GM12873 (cell line): ENCODE measurements around the gene TMEM44.

Experiments
- TF ChIP-seq, protein P1 (sequence below): IDR thresholded peaks from 2 replicates; pipeline ENCODE4 v1.5.1; 2012; ENCODE audit warnings: low read depth, mild to moderate bottlenecking, moderate library complexity, low read length, control low read depth; ENCODE audit not compliant: insufficient read depth; ENCODE audit errors: missing control alignments

Gene TMEM44

DNA sequence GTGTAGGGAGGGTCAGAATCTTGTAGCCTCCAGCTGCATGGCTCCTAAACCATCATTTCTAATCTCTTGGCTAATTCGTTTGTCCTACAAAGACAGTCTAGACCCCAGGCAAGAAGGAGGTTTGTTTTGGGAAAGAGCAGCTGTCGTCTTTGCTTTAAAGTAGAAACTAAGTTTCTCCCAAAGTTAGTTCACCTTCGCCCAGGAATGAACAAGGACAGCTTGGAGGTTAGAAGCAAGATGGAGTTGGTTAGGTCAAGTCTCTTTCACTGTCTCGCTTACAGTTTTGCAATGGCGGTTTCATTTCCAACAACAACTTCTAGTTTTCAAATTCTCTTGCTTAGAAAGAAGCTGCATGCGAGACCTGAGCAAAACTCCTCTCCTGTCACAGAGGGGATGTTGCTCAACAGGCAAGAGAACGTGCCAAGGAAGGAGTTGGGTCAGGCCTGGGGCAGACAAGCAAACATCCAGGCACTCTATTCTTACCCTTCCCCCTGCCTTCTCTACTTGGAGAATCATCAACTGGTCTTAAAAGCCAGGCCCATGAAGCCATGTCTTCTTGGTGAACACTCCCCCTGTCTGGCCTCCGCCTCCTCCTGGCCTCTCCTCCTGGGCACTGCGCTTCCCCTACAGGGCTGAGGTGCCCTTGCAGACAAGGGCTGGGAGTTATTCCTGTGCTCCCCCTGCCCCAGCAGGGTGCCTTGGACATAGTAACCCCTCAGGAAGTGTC is 57.6 kb downstream of the TMEM44 start:
- TF ChIP-seq, protein P1, sequence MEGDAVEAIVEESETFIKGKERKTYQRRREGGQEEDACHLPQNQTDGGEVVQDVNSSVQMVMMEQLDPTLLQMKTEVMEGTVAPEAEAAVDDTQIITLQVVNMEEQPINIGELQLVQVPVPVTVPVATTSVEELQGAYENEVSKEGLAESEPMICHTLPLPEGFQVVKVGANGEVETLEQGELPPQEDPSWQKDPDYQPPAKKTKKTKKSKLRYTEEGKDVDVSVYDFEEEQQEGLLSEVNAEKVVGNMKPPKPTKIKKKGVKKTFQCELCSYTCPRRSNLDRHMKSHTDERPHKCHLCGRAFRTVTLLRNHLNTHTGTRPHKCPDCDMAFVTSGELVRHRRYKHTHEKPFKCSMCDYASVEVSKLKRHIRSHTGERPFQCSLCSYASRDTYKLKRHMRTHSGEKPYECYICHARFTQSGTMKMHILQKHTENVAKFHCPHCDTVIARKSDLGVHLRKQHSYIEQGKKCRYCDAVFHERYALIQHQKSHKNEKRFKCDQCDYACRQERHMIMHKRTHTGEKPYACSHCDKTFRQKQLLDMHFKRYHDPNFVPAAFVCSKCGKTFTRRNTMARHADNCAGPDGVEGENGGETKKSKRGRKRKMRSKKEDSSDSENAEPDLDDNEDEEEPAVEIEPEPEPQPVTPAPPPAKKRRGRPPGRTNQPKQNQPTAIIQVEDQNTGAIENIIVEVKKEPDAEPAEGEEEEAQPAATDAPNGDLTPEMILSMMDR, result no peak

DNA sequence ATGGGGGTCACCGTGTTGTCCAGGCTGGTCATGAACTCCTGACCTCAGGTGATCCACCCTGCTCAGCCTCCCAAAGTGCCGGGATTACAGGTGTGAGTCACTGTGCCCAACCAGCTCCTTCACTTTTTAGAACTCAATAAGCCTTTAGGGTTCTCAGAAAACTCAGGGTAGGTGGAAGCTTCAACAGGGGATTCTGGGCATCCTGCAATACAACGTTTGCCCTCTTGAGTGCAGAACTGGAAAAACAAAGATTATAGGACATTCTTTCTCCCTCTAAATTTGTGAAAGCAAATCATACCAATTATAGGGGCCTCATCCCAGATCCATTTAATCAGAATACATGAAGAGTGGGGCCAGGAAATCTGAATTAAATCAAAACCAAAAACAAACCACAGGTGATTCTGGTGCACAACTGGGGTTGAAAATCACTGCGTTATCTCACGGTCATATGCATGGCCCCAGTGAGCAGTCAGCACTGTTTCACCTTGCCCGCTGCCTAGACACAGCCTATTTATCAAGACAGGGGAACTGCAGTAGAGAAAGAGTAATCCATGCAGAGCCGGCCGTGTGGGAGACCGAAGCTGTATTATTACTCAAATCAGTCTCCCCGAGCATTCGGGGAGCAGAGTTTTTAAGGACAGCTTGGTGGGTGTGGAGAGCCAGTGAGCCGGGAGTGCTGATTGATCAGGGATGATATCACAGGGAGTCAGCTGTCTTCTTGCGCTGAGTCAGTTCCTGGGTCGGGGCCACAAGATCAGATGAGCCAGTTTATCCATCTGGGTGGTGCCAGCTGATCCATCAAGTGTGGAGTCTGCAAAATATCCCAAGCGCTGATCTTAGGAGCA is 58.4 kb downstream of the TMEM44 start:
- TF ChIP-seq, protein P1, result peak; percentile 19

DNA sequence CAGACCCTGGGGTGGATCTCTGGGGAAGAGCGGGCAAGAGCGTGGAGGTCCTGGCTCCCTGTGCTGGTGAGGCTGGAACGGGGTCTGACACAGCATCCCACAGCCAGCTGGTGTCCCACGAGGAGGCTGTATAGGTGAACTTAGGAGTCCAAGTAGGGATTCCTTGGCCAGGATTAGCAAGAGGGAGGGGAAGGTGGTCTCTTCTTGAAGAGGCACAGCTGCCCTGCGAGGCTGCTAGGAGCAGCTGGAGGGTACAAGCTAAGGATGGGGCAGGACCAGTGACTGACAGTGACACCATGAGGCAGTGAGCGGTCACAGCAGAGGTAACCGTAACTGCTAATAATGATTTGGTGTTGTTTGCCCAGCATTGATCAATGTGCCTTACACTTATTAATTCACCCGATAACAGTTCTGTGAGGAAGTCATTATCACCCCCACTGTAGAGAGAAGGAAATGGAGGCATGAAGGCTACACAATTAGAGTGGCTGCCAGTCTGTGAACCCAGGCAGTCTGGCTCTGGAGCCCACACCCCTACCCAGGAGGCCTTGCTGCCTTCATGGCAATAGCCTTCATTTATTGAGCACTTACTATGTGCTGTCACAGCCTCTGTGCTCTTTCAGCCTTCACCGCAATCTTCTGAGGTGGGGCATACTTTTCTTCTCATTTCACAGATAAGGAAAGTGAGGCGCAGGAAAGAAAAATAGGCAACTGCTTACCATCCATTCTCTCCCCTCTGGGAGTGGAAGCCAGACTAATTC is 59.4 kb downstream of the TMEM44 start:
- TF ChIP-seq, protein P1, result peak; percentile 89

DNA sequence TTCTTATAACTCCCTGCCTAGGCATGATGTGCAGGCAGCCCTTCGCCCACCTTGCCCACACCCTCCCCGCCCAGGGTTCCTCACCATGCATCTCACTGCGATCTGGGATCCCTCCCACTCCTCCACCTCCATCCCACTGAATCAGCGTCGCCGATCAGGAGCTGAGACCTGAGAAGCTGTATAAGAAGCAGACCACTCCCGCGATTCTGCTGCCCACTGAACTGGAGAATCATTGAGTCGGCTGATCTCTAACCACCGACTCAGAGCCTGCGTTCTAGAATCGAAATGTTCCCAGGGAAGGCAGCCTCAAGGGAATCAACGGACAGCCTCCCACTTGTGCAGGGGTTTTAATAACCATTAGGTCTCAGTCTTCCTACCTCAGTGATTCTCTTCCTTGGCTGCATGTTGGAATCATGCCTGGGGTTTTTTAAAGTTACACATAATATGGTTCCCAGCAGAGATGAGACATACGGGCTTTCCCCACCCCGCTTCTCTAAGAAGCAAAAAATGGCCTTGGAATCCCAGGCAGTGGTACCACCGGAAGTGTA is 60.2 kb downstream of the TMEM44 start:
- TF ChIP-seq, protein P1, result no peak

DNA sequence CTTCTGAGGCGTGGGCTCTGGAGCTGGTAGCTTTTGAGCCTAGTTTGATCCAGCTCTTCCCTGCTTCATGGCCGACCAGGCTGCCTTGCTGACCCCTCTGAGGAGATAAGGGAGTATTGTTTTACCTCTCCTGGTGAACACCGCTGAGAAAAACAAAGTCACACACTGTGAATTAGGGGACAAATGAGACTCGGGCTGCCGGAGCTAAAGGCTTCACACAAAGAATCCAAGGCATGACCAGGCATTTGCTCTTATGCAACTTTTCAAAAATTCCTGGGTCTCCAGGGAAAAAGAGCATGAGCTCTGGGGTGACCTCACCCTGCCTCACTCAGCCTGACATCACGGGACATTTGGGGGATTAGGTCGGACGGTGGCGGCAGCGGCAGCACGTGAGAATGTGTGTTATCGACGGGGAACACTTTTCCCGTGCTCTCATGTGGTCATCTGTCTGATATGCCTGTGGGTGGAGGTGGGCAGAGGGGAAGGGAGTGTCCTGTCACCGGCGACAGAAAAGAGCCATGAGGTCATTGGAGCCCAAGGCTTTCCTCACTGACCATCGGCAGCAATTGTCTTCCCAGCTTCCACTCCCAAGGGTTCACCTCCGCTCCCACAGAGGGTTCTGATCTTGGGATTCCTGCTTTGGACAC is 61.0 kb downstream of the TMEM44 start:
- TF ChIP-seq, protein P1, result no peak

DNA sequence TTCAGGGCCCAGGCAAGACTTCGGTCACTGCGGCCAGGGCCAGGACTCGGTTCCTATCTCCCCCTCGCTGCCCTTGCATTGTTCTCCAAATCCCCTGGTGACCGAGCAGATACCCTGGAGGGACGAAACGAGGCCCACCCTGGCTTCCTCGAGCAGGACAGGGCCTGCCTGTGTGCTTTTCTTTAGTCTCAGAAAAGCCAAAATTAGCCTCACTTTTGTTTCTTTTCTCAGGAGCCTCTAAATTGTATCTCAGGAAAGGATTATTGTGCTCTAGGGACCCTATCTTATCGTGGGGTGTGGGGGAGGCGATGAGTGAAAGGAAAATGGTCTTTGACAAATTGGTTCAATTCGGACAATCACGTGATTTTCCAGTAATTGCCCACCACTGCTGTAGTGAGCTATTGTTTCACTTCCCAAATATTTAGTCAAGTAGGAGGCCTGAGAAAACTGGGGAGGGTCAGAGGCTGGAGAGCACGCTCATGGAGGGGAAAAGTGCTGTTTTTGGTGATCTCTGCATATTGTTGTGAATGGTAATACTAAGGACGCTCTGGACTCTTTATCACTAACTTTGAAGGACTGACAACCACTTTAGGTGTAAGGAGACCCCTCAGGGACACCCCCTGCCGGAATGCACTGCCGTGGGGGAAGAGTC is 61.6 kb downstream of the TMEM44 start:
- TF ChIP-seq, protein P1, result no peak
